HepG2 (cell line): ENCODE measurements around the gene SYNPO. TPM values are rescaled to one million over a fixed set of nuclear protein-coding genes. Genes with fewer than 3 reads are reported as not detected.

Source experiments
- ATAC-seq: fragments of 200-7000 bp; cut with Tn5 transposase; 3 replicates; pipeline ENCODE4 v1.9.1; 2020; ENCODE audit warnings: mild to moderate bottlenecking, moderate library complexity
- BruUV-seq: library from RNA; stranded (reverse); fragments of 400-500 nt; replicated peaks from 2 replicates; lab custom pipeline; 2021; lab: Mats Ljungman, UMichigan
- CTCF ChIA-PET: fragments of 300-600 bp; formaldehyde crosslinking; extraction: SDS; loops from one replicate; lab custom pipeline; 2021; ENCODE audit warnings: low total read pairs, inconsistent platforms, low intra/inter-chr PET ratio; lab: Yijun Ruan, JAX
- POLR2A ChIA-PET: fragments of 350-600 bp; sonication (Branson Sonifier 250); formaldehyde crosslinking; loops from one replicate; lab custom pipeline; 2020; ENCODE audit warnings: antibody characterized with exemption, inconsistent platforms; lab: Yijun Ruan, JAX
- DNase-seq: peaks from one replicate; pipeline ENCODE4 v3.0.0-alpha.2; 2015; ENCODE audit warnings: low spot score
- FAIRE-seq: peaks from 3 replicates; lab custom pipeline; 2011; peaks lifted over from hg19 to GRCh38; lab: Jason Lieb, UNC
- H2AFZ ChIP-seq: one replicate; pipeline ENCODE4 v1.6.1; 2011; ENCODE audit warnings: low read length, inconsistent platforms
- H3K27ac ChIP-seq: fragments of 300-600 bp; 3 replicates; pipeline ENCODE4 v1.8.0; 2011; ENCODE audit warnings: mixed run types, mild to moderate bottlenecking, mixed read lengths, low read length, inconsistent platforms; ENCODE audit not compliant: insufficient read depth; ENCODE audit errors: extremely low read length
- H3K27me3 ChIP-seq, 2 experiments: fragments of 200-600 bp in 1 of 2; 2 replicates in 1 of 2; 3 replicates in 1 of 2; pipeline versions ENCODE4 v1.6.0 to v1.8.0; 2011; ENCODE audit warnings: low read length in 2 of 2, mild to moderate bottlenecking in 2 of 2, moderate library complexity in 2 of 2, inconsistent platforms in 1 of 2; ENCODE audit not compliant: insufficient read depth in 2 of 2, control insufficient read depth in 1 of 2
- H3K36me3 ChIP-seq, 2 experiments: fragments of 200-600 bp in 1 of 2; replicated peaks in 1 of 2; 2 replicates in 1 of 2; 3 replicates in 1 of 2; pipeline versions ENCODE4 v1.5.1 to v1.8.0; 2011; ENCODE audit warnings: low read length in 2 of 2, inconsistent platforms in 1 of 2; ENCODE audit not compliant: insufficient read depth in 2 of 2, control insufficient read depth in 1 of 2
- H3K4me1 ChIP-seq: 2 replicates; pipeline ENCODE4 v1.5.1; 2012; ENCODE audit warnings: low read length, inconsistent platforms; ENCODE audit not compliant: insufficient read depth
- H3K4me2 ChIP-seq: 2 replicates; pipeline ENCODE4 v1.6.0; 2011; ENCODE audit warnings: low read depth, low read length, inconsistent platforms
- H3K4me3 ChIP-seq, 3 experiments: fragments of 200-600 bp in 1 of 3; sonication (generic), shearing (Covaris generic) in 1 of 3; replicated peaks in 1 of 3; 2 replicates each; pipeline ENCODE4 v1.5.1; 2011 to 2016; ENCODE audit warnings: low read length in 3 of 3, inconsistent platforms in 2 of 3, low read depth in 2 of 3, mild to moderate bottlenecking in 2 of 3, control low read depth in 1 of 3, mixed read lengths in 1 of 3; ENCODE audit not compliant: insufficient read depth in 1 of 3
- H3K79me2 ChIP-seq: one replicate; pipeline ENCODE4 v1.6.1; 2011; ENCODE audit warnings: low read length, inconsistent platforms; ENCODE audit not compliant: insufficient read depth
- H3K9ac ChIP-seq: 2 replicates; pipeline ENCODE4 v1.6.0; 2011; ENCODE audit warnings: mild to moderate bottlenecking, low read depth, low read length, inconsistent platforms; ENCODE audit not compliant: insufficient read depth
- H3K9me3 ChIP-seq: 2 replicates; pipeline ENCODE4 v1.5.1; 2012; ENCODE audit warnings: mild to moderate bottlenecking, low read length
- H4K20me1 ChIP-seq: 2 replicates; pipeline ENCODE4 v1.6.0; 2011; ENCODE audit warnings: inconsistent platforms, mild to moderate bottlenecking, low read length, moderate library complexity; ENCODE audit not compliant: insufficient read depth
- ATF5 ChIP-seq: sonication (generic); formaldehyde crosslinking; IDR thresholded peaks from 2 replicates; pipeline ENCODE4 v1.4.0; 2020; ENCODE audit warnings: mild to moderate bottlenecking, low read depth, missing genetic modification reagents
- FUBP1 ChIP-seq: sonication (generic); formaldehyde crosslinking; IDR thresholded peaks from 2 replicates; pipeline ENCODE4 v1.5.1; 2020; ENCODE audit warnings: missing genetic modification reagents, mild to moderate bottlenecking, borderline replicate concordance
- HES4 ChIP-seq: sonication (generic); formaldehyde crosslinking; IDR thresholded peaks from 2 replicates; pipeline ENCODE4 v1.9.0; 2021; ENCODE audit warnings: mild to moderate bottlenecking, missing genetic modification reagents, borderline replicate concordance
- ISL2 ChIP-seq: sonication (generic); formaldehyde crosslinking; IDR thresholded peaks from 2 replicates; pipeline ENCODE4 v1.5.0; 2020; ENCODE audit warnings: missing genetic modification reagents
- NFATC3 ChIP-seq: sonication (generic); formaldehyde crosslinking; IDR thresholded peaks from 2 replicates; pipeline ENCODE4 v1.5.1; 2020; ENCODE audit warnings: mild to moderate bottlenecking, missing genetic modification reagents
- NFIC ChIP-seq: IDR thresholded peaks from 2 replicates; pipeline ENCODE4 v1.6.1; 2012; ENCODE audit warnings: mild to moderate bottlenecking, low read length, inconsistent platforms
- PBX2 ChIP-seq: IDR thresholded peaks from 2 replicates; pipeline ENCODE4 v1.6.1; 2016; ENCODE audit warnings: control low read depth
- RARA ChIP-seq: IDR thresholded peaks from 2 replicates; pipeline ENCODE4 v1.6.1; 2016; ENCODE audit warnings: missing genetic modification reagents, missing compliant biosample characterization
- TEAD2 ChIP-seq: sonication (generic); formaldehyde crosslinking; IDR thresholded peaks from 2 replicates; pipeline ENCODE4 v1.9.0; 2021; ENCODE audit warnings: missing genetic modification reagents
- U2AF1 ChIP-seq: fragments of 200-400 bp; formaldehyde crosslinking; optimal IDR thresholded peaks from 2 replicates; pipeline ENCODE3; 2017; ENCODE audit warnings: mild to moderate bottlenecking, low read depth, low read length
- ZNF362 ChIP-seq: sonication (generic); formaldehyde crosslinking; IDR thresholded peaks from 2 replicates; pipeline ENCODE4 v1.4.0; 2020; ENCODE audit warnings: missing genetic modification reagents, mild to moderate bottlenecking, borderline replicate concordance
- ZNF446 ChIP-seq: sonication (generic); formaldehyde crosslinking; IDR thresholded peaks from 2 replicates; pipeline ENCODE4 v1.5.0; 2020; ENCODE audit warnings: mild to moderate bottlenecking, missing genetic modification reagents
- ZNF451 ChIP-seq: sonication (generic); formaldehyde crosslinking; IDR thresholded peaks from 2 replicates; pipeline ENCODE4 v1.5.0; 2020; ENCODE audit warnings: mild to moderate bottlenecking, missing genetic modification reagents
- ZNF660 ChIP-seq: sonication (generic); formaldehyde crosslinking; IDR thresholded peaks from 2 replicates; pipeline ENCODE4 v1.5.1; 2020; ENCODE audit warnings: mild to moderate bottlenecking, low read depth, missing genetic modification reagents, borderline replicate concordance
- ZNF776 ChIP-seq: sonication (generic); formaldehyde crosslinking; IDR thresholded peaks from 2 replicates; pipeline ENCODE4 v1.4.0; 2020; ENCODE audit warnings: mild to moderate bottlenecking, missing genetic modification reagents
- WGBS: methylation state at CpG from one replicate; pipeline ENCODE4 v1.1.6; 2017; ENCODE audit warnings: low lambda C conversion rate; 5-methylcytosine and 5-hydroxymethylcytosine counted together
- in situ Hi-C: cut with HindIII; loops from 2 replicates; pipeline ENCODE4 v1.10.0; 2017; ENCODE audit warnings: low pct_unique_long_range_greater_than_20kb; ENCODE audit not compliant: extremely low pct_ligation_motif_present
- intact Hi-C: fragments of 100-400 bp; cut with micrococcal nuclease; formaldehyde crosslinking; loops from one replicate; pipeline ENCODE4 v1.10.0; 2022; ENCODE audit not compliant: unreplicated experiment
- polyA plus RNA-seq, 8 experiments: library from polyadenylated mRNA; depleted of rRNA in 3 of 8; stranded (reverse) in 7 of 8; unstranded in 1 of 8; fragments of >200 nt; fragmentation: Illumina TruSeq in 4 of 8; extraction: Trizol in 4 of 8; gene quantifications; 2 replicates each; pipeline versions ENCODE4 v1.2.1 to v1.2.3, GENCODE V29; 2011 to 2016; ENCODE audit warnings: low read depth in 4 of 8, missing spikeins in 1 of 8, mixed read lengths in 1 of 8; ENCODE audit not compliant: insufficient read depth in 1 of 8
- total RNA-seq, 5 experiments: library from RNA; depleted of rRNA; stranded (reverse); fragments of >200 nt; fragmentation: Illumina TruSeq; extraction: Trizol; gene quantifications; 2 replicates each; pipeline ENCODE4 v1.2.3, GENCODE V29; 2016; ENCODE audit warnings: low read depth in 1 of 5

The SYNPO gene
- total and polyA plus RNA-seq, 2 of the 13 experiments (the other 11 are each of a cell fraction or from before 2014, with no cell fraction given): 0.09 to 0.30 TPM

- TF ChIP-seq ISL2 (CRISPR knock-in tag): no peak
Measured at GRCh38 chr5:150675069-150675468, 34.6 kb downstream of the SYNPO start (continued).

- Histone ChIP-seq H3K9me3 (no peaks in the 10 kb centered on the region), H3K4me3 (no peak overlapping the region), H3K4me1 (no peaks in the 10 kb centered on the region), H2AFZ (no peak overlapping the region), H3K27ac (no peak overlapping the region), H3K9ac (no peak overlapping the region), H3K27me3 (peaks cover 2 to 17% of the 10 kb centered on the region in 2 experiments; a peak in 2 of 5 replicates), H4K20me1 (no peaks in the 10 kb centered on the region), H3K4me2 (no peak overlapping the region), H3K36me3 (no peaks in the 10 kb centered on the region), H3K79me2 (no peaks in the 10 kb centered on the region)
- FAIRE-seq (no peak), ATAC-seq (no peak), DNase-seq (no peak)
- ChIA-PET CTCF (no interaction called here), POLR2A (no interaction called here)
- in situ Hi-C loops: no loop called here
- intact Hi-C loops: no loop called here
- no peak for TF ChIP-seq ATF5
- TF ChIP-seq ZNF660 (CRISPR knock-in tag): no peak
- no peak for TF ChIP-seq ZNF451 (CRISPR knock-in tag)
- TF ChIP-seq NFIC: no peak
- TF ChIP-seq ZNF362: no peak
- TF ChIP-seq ZNF446 (CRISPR knock-in tag): no peak
- no peak for TF ChIP-seq TEAD2 (CRISPR knock-in tag)
- no peak for TF ChIP-seq ZNF776 (CRISPR knock-in tag)
- no peak for TF ChIP-seq HES4 (CRISPR knock-in tag)
- no peak for TF ChIP-seq NFATC3 (CRISPR knock-in tag)
- TF ChIP-seq FUBP1 (CRISPR knock-in tag): no peak
- TF ChIP-seq U2AF1: no peak
- no peak for TF ChIP-seq PBX2
- no peak for TF ChIP-seq RARA (CRISPR knock-in tag)
- BruUV-seq: no TSS peak
- WGBS: 61% methylated on average over 8 of the region's 9 CpGs
Measured at GRCh38 chr5:150676578-150676977, 36.1 kb downstream of the SYNPO start.
